Bladder microvascular endothelial cell (primary cell): ENCODE data around the gene PLCXD1. TPM values are rescaled to one million over a fixed set of nuclear protein-coding genes. Genes with fewer than 3 reads are reported as not detected.

ENCODE experiments used
- total RNA-seq: library from RNA; depleted of rRNA; stranded (reverse); fragments of >200 nt; gene quantifications from 2 replicates; pipeline ENCODE4 v1.2.3, GENCODE V29; 2014

Gene PLCXD1, protein sequence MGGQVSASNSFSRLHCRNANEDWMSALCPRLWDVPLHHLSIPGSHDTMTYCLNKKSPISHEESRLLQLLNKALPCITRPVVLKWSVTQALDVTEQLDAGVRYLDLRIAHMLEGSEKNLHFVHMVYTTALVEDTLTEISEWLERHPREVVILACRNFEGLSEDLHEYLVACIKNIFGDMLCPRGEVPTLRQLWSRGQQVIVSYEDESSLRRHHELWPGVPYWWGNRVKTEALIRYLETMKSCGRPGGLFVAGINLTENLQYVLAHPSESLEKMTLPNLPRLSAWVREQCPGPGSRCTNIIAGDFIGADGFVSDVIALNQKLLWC
- 5.4 and 8.1 TPM in 2 replicates for total RNA-seq

DNA sequence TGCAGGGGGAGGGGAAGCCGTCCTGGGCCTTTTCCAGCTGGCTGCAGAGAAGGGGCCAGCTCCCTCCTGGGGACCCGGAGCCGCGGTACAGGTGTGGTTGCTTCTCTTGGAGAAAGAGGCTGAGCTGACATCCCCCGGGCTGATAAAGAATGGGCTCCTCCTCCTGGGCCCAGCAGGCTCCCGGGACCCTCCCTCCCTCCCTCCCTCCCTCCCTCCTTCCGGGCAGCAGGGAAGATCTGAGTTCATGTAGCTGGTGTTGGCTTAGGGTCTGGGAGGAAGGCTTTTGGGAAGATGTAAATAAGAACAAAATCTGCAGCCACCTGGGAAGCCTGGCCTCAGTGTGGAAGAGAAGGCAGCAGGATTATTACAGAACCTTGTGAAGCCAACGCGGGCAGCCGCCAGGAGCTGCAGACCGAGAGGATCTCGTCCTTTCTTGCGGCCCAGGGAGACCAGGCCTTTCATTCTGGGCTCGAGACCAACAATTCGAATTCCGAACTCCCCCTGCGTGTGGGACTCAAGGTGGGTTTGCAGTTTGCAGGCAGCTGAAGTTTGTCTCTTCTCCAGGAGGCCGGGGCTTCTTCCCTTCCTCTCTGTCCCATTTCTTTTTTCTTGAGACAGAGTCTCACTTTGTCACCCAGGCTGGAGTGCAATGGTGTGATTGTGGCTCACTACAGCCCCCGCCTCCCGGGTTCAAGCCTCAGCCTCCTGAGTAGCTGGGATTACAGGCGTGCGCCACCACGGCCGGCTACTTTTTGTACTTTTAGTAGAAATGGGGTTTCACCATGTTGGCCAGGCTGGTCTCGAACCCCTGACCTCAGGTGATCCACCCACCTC lies at the start of gene PLCXD1:
TSS of gene PLCXD1 (plus strand) at position 216 of the 834 bp plus-strand sequence. CDS start 2,807 bp downstream, outside the sequence.

DNA sequence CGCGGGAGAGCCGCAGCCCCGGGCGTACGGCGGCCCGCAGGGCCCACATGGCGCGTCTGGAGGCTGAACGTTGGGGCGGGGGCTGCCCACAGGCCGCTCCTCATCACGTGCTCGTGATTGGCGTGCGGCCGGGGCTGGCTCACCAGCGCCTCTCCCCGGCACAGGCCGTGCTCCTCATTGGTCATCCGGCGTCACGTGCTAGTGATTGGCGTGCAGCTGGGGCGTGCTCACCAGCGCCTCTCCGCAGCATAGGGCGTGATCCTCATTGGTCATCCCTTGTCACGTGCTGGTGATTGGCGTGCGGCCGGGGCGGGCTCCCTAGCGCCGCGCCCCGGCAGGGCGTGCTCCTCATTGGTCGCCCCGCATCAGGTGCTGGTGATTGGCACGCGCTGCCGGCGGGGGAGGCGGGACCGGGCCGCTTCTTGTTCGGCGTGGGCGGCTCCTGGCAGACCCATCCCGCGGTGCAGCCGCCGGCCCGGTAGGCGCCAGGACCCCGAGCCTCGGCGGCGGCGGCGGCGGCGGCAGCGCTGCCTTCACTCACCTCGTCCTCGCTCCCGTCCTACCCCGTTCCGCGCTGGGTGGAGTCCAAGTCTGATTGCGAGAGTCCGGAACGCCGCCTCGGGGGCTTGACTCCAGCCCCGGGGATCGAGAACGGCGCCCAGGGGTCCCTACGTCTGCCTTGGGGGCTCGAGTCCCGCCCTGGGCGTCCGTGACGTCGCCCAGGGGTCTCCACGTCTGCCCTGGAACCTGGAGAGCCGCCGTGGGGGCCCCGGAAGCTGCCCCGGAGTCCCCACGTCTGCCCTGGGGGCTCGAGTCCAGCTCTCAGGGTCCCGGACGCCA lies 37.8 kb downstream of the PLCXD1 start, which contains the start of gene GTPBP6:
TSS of gene GTPBP6 (minus strand) at position 58 of the 840 bp plus-strand sequence. CDS start at position 49, 9 bp downstream.

Other genes with a start within 250 kb of the PLCXD1 start
- gene GTPBP6, start 37.4 kb downstream of the PLCXD1 start, total RNA-seq: 27.5 and 39.1 TPM in 2 replicates
- 23.6 and 26.1 TPM in 2 replicates for gene PPP2R3B, start 105.5 kb downstream of the PLCXD1 start, total RNA-seq